ENCODE measurements around the gene LCN6.

GRCh38 chr9:136779808-136780207 lies 31.5 kb upstream of the LCN6 start:
- TF ChIP-seq POLR2A (IDR thresholded peaks at IDR 0.05) = no peak
- TF ChIP-seq, protein P1, sequence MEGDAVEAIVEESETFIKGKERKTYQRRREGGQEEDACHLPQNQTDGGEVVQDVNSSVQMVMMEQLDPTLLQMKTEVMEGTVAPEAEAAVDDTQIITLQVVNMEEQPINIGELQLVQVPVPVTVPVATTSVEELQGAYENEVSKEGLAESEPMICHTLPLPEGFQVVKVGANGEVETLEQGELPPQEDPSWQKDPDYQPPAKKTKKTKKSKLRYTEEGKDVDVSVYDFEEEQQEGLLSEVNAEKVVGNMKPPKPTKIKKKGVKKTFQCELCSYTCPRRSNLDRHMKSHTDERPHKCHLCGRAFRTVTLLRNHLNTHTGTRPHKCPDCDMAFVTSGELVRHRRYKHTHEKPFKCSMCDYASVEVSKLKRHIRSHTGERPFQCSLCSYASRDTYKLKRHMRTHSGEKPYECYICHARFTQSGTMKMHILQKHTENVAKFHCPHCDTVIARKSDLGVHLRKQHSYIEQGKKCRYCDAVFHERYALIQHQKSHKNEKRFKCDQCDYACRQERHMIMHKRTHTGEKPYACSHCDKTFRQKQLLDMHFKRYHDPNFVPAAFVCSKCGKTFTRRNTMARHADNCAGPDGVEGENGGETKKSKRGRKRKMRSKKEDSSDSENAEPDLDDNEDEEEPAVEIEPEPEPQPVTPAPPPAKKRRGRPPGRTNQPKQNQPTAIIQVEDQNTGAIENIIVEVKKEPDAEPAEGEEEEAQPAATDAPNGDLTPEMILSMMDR (IDR thresholded peaks at IDR 0.05) = no peak
- no peak for TF ChIP-seq POLR2AphosphoS5 (IDR thresholded peaks at IDR 0.05)

Measured in transverse colon (tissue), 4 donors.